ENCODE data around the gene RBM20. TPM values are rescaled to one million over a fixed set of nuclear protein-coding genes. Genes with fewer than 3 reads are reported as not detected.

The RBM20 gene
- total RNA-seq, 1 donor from 2014 or later = 0.32 TPM

DNA sequence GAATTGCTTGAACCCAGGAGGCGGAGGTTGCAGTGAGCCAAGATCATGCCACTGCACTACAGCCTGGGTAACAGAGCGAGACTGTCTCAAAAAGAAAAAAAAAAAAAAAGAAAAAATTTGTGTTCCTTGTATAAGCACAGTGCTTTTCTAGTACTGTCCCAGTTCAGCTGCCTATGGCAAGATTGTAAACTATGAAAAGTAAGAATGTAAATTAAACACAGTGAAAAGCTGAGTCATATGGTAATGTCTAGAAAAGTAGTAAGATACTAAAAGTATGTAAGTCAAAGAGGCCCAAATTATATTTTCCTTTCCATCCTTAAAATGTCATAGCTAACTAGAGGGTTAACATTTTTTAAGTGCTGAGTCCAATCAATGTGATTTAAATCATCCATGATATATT lies 42.8 kb downstream of the RBM20 start:
- no peaks in the 10 kb centered on the region for H3K79me2 ChIP-seq (ENCODE audit: low read depth)
- H3K4me3 Mint-ChIP-seq = no peak overlapping the region
- no peak overlapping the region for H3K9ac ChIP-seq
- H3K4me1 Mint-ChIP-seq = no peaks in the 10 kb centered on the region
- no peak for TF ChIP-seq EZH2 (IDR thresholded peaks at IDR 0.05)
- TF ChIP-seq EZH2phosphoT487 (IDR thresholded peaks at IDR 0.05) = no peak
- TF ChIP-seq, protein P1, sequence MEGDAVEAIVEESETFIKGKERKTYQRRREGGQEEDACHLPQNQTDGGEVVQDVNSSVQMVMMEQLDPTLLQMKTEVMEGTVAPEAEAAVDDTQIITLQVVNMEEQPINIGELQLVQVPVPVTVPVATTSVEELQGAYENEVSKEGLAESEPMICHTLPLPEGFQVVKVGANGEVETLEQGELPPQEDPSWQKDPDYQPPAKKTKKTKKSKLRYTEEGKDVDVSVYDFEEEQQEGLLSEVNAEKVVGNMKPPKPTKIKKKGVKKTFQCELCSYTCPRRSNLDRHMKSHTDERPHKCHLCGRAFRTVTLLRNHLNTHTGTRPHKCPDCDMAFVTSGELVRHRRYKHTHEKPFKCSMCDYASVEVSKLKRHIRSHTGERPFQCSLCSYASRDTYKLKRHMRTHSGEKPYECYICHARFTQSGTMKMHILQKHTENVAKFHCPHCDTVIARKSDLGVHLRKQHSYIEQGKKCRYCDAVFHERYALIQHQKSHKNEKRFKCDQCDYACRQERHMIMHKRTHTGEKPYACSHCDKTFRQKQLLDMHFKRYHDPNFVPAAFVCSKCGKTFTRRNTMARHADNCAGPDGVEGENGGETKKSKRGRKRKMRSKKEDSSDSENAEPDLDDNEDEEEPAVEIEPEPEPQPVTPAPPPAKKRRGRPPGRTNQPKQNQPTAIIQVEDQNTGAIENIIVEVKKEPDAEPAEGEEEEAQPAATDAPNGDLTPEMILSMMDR (IDR thresholded peaks at IDR 0.05) = no peak
- no peaks in the 10 kb centered on the region for H3K27me3 ChIP-seq
- no peaks in the 10 kb centered on the region for H4K20me1 ChIP-seq (ENCODE audit: low read depth)
- H2AFZ ChIP-seq (replicated peaks) = no peak overlapping the region
- H3K9me3 ChIP-seq (ENCODE audit: low read depth) = no peaks in the 10 kb centered on the region
- H3K4me2 ChIP-seq = no peak overlapping the region
- no peaks in the 10 kb centered on the region for H3K36me3 ChIP-seq
- no peaks in the 10 kb centered on the region for H3K4me1 ChIP-seq
- H3K9me3 Mint-ChIP-seq = peaks cover 5% of the 10 kb centered on the region
- no peak overlapping the region for H3K27ac ChIP-seq
- peaks cover 2% of the 10 kb centered on the region for H3K27me3 Mint-ChIP-seq (ENCODE audit: insufficient read depth, low read depth)
- H3K36me3 Mint-ChIP-seq = no peaks in the 10 kb centered on the region
- H3K4me3 ChIP-seq = no peak overlapping the region
- H3F3A ChIP-seq (ENCODE audit: low read depth) = no peaks in the 10 kb centered on the region
- H3K27ac Mint-ChIP-seq = no peak overlapping the region
- no peak for DNase-seq (ENCODE audit: low spot score)

- H3K9me3 Mint-ChIP-seq = peaks cover 5% of the 10 kb centered on the region
- no peak for DNase-seq (ENCODE audit: low spot score)
- H3K27ac ChIP-seq = no peak overlapping the region
- no peaks in the 10 kb centered on the region for H3F3A ChIP-seq (ENCODE audit: low read depth)
- H3K4me1 Mint-ChIP-seq = no peaks in the 10 kb centered on the region
- no peak overlapping the region for H3K4me2 ChIP-seq
- H3K27ac Mint-ChIP-seq = no peak overlapping the region
- no peaks in the 10 kb centered on the region for H3K36me3 Mint-ChIP-seq
- no peaks in the 10 kb centered on the region for H3K4me1 ChIP-seq
- no peaks in the 10 kb centered on the region for H3K36me3 ChIP-seq
- H3K27me3 ChIP-seq = no peaks in the 10 kb centered on the region
- no peak overlapping the region for H3K9ac ChIP-seq
- no peaks in the 10 kb centered on the region for H3K9me3 ChIP-seq (ENCODE audit: low read depth)
- no peak overlapping the region for H3K4me3 ChIP-seq
- H2AFZ ChIP-seq (replicated peaks) = no peak overlapping the region
- no peak for TF ChIP-seq EZH2phosphoT487 (IDR thresholded peaks at IDR 0.05)
- TF ChIP-seq, protein P1 (IDR thresholded peaks at IDR 0.05) = no peak
- no peak for TF ChIP-seq EZH2 (IDR thresholded peaks at IDR 0.05)
- H3K4me3 Mint-ChIP-seq = no peak overlapping the region
- H3K27me3 Mint-ChIP-seq (ENCODE audit: insufficient read depth, low read depth) = peaks cover 2% of the 10 kb centered on the region
- H3K79me2 ChIP-seq (ENCODE audit: low read depth) = no peaks in the 10 kb centered on the region
- no peaks in the 10 kb centered on the region for H4K20me1 ChIP-seq (ENCODE audit: low read depth)
Observed at GRCh38 chr10:110687400-110687799, 43.3 kb downstream of the RBM20 start.

DNA sequence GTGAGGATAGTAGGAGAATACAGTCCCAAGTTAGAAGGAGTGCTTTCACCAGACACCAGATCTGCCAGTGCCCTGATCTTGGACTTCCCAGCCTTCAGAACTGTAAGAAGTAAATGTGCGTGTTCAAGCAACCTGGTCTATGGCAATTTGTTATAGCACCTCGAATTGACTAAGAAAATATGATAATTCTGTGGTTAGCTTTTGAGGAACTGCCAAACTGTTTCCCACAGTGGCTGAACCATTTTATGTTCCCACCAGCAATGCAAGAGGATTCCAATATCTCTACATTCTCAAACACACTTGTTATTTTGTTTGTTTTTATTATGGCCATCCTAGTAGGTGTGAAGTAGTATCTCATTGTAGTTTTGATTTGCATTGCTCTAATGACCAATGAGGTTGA lies 47.0 kb downstream of the RBM20 start:
- Mint-ChIP-seq H3K4me3 (no peak overlapping the region), H3K27ac (no peak overlapping the region), H3K27me3 (ENCODE audit: insufficient read depth, low read depth) (no peaks in the 10 kb centered on the region), H3K9me3 (peaks cover 5% of the 10 kb centered on the region), H3K4me1 (no peaks in the 10 kb centered on the region), H3K36me3 (no peaks in the 10 kb centered on the region)
- no peaks in the 10 kb centered on the region for H4K20me1 ChIP-seq (ENCODE audit: low read depth)
- H3K79me2 ChIP-seq (ENCODE audit: low read depth) = no peaks in the 10 kb centered on the region
- no peaks in the 10 kb centered on the region for H3F3A ChIP-seq (ENCODE audit: low read depth)
- H3K4me2 ChIP-seq = no peak overlapping the region
- no peak for TF ChIP-seq EZH2phosphoT487 (IDR thresholded peaks at IDR 0.05)
- no peak for TF ChIP-seq EZH2 (IDR thresholded peaks at IDR 0.05)
- TF ChIP-seq, protein P1 (IDR thresholded peaks at IDR 0.05) = no peak
- H3K27me3 ChIP-seq = no peaks in the 10 kb centered on the region
- no peak overlapping the region for H3K27ac ChIP-seq
- no peak for DNase-seq (ENCODE audit: low spot score)
- no peak overlapping the region for H2AFZ ChIP-seq (replicated peaks)
- no peak overlapping the region for H3K9ac ChIP-seq
- no peaks in the 10 kb centered on the region for H3K36me3 ChIP-seq
- no peaks in the 10 kb centered on the region for H3K9me3 ChIP-seq (ENCODE audit: low read depth)
- no peaks in the 10 kb centered on the region for H3K4me1 ChIP-seq
- H3K4me3 ChIP-seq = no peak overlapping the region

All from neural progenitor cell (in vitro differentiated cells).